Mesendoderm (in vitro differentiated cells): Measurements from ENCODE around the gene CACYBP.

ENCODE experiments used
- DNase-seq: peaks from one replicate; pipeline ENCODE4 v3.0.0; 2013
- H2AK5ac ChIP-seq: 2 replicates; pipeline ENCODE4 v1.6.1; 2013; ENCODE audit warnings: low read length, inconsistent platforms
- H2BK120ac ChIP-seq: 2 replicates; pipeline ENCODE4 v1.6.1; 2013; ENCODE audit warnings: low read depth, mild to moderate bottlenecking, low read length, moderate library complexity, mixed read lengths
- H2BK15ac ChIP-seq: replicated peaks from 2 replicates; pipeline ENCODE4 v1.6.1; 2013; ENCODE audit warnings: low read depth, mild to moderate bottlenecking, moderate library complexity
- H2BK5ac ChIP-seq: 2 replicates; pipeline ENCODE4 v1.6.1; 2013; ENCODE audit warnings: low read length, inconsistent platforms
- H3K18ac ChIP-seq: 2 replicates; pipeline ENCODE4 v1.6.1; 2013; ENCODE audit warnings: mild to moderate bottlenecking, low read length, mixed read lengths
- H3K23ac ChIP-seq: one replicate; pipeline ENCODE4 v1.6.1; 2013; ENCODE audit warnings: low read length
- H3K27ac ChIP-seq: 2 replicates; pipeline ENCODE4 v1.5.1; 2013; ENCODE audit warnings: low read depth, mild to moderate bottlenecking, inconsistent platforms, low read length, moderate library complexity
- H3K27me3 ChIP-seq: 2 replicates; pipeline ENCODE4 v1.6.1; 2013; ENCODE audit warnings: low read length, control low read depth, mild to moderate bottlenecking, inconsistent platforms; ENCODE audit not compliant: insufficient read depth, poor library complexity
- H3K36me3 ChIP-seq: 2 replicates; pipeline ENCODE4 v1.6.1; 2013; ENCODE audit warnings: low read length, inconsistent platforms; ENCODE audit not compliant: control insufficient read depth, insufficient read depth
- H3K4ac ChIP-seq: one replicate; pipeline ENCODE4 v1.6.1; 2013; ENCODE audit warnings: low read depth, mild to moderate bottlenecking, low read length, moderate library complexity
- H3K4me1 ChIP-seq: 2 replicates; pipeline ENCODE4 v1.6.1; 2013; ENCODE audit warnings: low read depth, low read length, inconsistent platforms; ENCODE audit not compliant: control insufficient read depth
- H3K4me2 ChIP-seq: 2 replicates; pipeline ENCODE4 v1.6.1; 2013; ENCODE audit warnings: low read length
- H3K4me3 ChIP-seq: 2 replicates; pipeline ENCODE4 v1.5.1; 2013; ENCODE audit warnings: mild to moderate bottlenecking, low read length
- H3K56ac ChIP-seq: one replicate; pipeline ENCODE4 v1.6.1; 2013; ENCODE audit warnings: low read length
- H3K79me1 ChIP-seq: 2 replicates; pipeline ENCODE4 v1.6.1; 2013; ENCODE audit warnings: low read length, inconsistent platforms
- H3K79me2 ChIP-seq: 2 replicates; pipeline ENCODE4 v1.6.1; 2013; ENCODE audit warnings: mild to moderate bottlenecking, low read length; ENCODE audit not compliant: control insufficient read depth, insufficient read depth
- H3K9ac ChIP-seq: 2 replicates; pipeline ENCODE4 v1.6.1; 2013; ENCODE audit warnings: low read length, inconsistent platforms
- H4K5ac ChIP-seq: one replicate; pipeline ENCODE4 v1.6.1; 2013; ENCODE audit warnings: low read length
- H4K8ac ChIP-seq: one replicate; pipeline ENCODE4 v1.6.1; 2013; ENCODE audit warnings: low read depth, mild to moderate bottlenecking, control low read depth, low read length, moderate library complexity
- WGBS: extraction: QIAGEN DNeasy Blood & Tissue Kit; methylation state at CpG from one replicate; pipeline ENCODE4 v1.1.7; 2013; ENCODE audit warnings: low lambda C conversion rate, missing lambda C conversion rate; ENCODE audit not compliant: insufficient coverage; ENCODE audit errors: extremely low coverage; 5-methylcytosine and 5-hydroxymethylcytosine counted together

Gene CACYBP

DNA sequence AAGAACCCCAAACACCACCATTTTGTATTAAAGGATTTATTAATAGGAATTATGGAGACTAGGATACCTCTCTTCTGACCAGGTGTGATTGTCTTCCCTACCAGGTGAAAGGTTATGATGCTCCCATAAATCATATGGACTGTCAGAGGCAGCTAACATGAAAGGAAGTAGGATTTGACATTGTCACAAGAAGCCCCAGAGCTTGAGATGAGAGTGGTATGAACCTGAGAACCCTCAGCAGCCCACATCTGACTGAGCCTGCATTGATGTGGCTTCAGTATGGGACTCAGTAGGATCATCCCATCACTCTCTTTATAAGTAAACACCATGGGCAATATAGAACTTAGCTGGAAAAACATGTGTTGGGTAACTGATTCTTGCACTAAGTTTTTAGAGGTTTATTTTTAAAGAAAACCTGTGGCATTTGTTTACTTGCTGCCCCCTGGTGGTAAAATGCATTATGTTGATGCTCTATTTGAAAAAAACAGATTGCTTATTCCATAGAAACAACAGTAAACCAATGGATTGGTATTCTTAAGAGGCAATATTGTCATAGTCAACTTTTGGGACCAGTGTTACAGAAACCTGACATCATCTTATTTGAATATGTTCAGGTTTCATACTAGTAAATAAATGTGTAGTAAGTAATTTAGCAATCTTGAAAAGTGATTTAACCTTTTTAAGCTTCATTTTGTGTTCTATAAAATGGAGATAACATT lies 16.6 kb upstream of the CACYBP start:
- H3K27me3 ChIP-seq: no peaks in the 10 kb centered on the region
- H3K9ac ChIP-seq: no peak overlapping the region
- no peak overlapping the region for H3K4me2 ChIP-seq
- DNase-seq: peak; percentile 53
- no peak overlapping the region for H3K56ac ChIP-seq
- no peak overlapping the region for H4K5ac ChIP-seq
- H3K27ac ChIP-seq: no peak overlapping the region
- no peaks in the 10 kb centered on the region for H3K79me1 ChIP-seq
- H3K4ac ChIP-seq: no peak overlapping the region
- H2BK120ac ChIP-seq: no peak overlapping the region
- H3K18ac ChIP-seq: no peak overlapping the region
- no peaks in the 10 kb centered on the region for H3K4me1 ChIP-seq
- H3K23ac ChIP-seq: no peak overlapping the region
- H4K8ac ChIP-seq: no peak overlapping the region
- no peak overlapping the region for H2BK15ac ChIP-seq
- H3K79me2 ChIP-seq: no peaks in the 10 kb centered on the region
- H2BK5ac ChIP-seq: no peak overlapping the region
- no peak overlapping the region for H3K4me3 ChIP-seq
- H2AK5ac ChIP-seq: no peak overlapping the region
- no peaks in the 10 kb centered on the region for H3K36me3 ChIP-seq

DNA sequence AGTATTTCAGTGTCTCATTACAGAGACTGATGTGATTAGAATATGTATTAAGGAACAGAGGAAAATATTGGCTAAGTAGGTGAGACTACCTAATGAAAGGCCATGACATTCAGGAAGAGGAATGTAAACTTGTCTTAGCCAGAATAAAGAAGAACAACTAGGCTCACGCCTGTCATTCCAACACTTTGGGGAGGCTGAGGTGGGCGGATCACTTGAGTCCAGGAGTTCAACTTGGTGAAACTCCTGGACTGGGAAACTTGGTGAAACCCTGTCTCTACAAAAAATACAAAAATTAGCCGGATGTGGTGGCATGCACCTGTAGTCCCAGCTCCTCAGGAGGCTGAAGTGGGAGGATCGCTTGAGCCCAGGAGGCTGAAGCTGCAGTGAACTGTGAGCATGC lies 14.8 kb upstream of the CACYBP start:
- no peak overlapping the region for H3K9ac ChIP-seq
- no peak overlapping the region for H2BK15ac ChIP-seq
- H3K79me2 ChIP-seq: no peaks in the 10 kb centered on the region
- no peak overlapping the region for H3K4me2 ChIP-seq
- no peak overlapping the region for H3K4me3 ChIP-seq
- H4K5ac ChIP-seq: no peak overlapping the region
- no peak overlapping the region for H2AK5ac ChIP-seq
- no CpG with 5 or more reads among the region's 4 CpGs for WGBS
- H2BK120ac ChIP-seq: no peak overlapping the region
- no peak overlapping the region for H4K8ac ChIP-seq
- H3K56ac ChIP-seq: no peak overlapping the region
- no peaks in the 10 kb centered on the region for H3K79me1 ChIP-seq
- no peak overlapping the region for H3K27ac ChIP-seq
- H2BK5ac ChIP-seq: no peak overlapping the region
- H3K23ac ChIP-seq: no peak overlapping the region
- no peaks in the 10 kb centered on the region for H3K36me3 ChIP-seq
- H3K18ac ChIP-seq: no peak overlapping the region
- DNase-seq: no peak
- no peak overlapping the region for H3K4ac ChIP-seq
- H3K4me1 ChIP-seq: no peaks in the 10 kb centered on the region
- H3K27me3 ChIP-seq: no peaks in the 10 kb centered on the region

DNA sequence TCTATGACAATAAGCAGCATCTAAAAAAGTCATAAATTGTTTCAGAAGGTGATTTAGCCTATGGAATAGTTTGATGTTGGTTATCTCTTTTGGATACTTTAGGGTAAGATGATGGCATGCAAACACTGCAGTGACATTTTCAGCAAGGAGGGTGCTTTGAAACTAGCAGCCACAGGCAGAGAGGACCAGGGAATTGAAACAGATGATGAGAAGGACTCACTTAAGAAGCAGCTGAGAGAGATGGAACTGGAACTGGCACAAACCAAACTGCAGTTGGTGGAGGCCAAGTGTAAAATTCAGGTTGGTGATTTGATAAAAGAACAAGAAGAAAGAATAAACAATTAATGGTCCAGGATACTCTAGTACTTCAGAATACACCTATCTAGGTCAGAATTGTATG lies 11.2 kb upstream of the CACYBP start:
- H3K27ac ChIP-seq: no peak overlapping the region
- no peaks in the 10 kb centered on the region for H3K79me2 ChIP-seq
- no peak overlapping the region for H2BK5ac ChIP-seq
- H2AK5ac ChIP-seq: no peak overlapping the region
- no peak overlapping the region for H2BK15ac ChIP-seq
- no peaks in the 10 kb centered on the region for H3K36me3 ChIP-seq
- H3K56ac ChIP-seq: no peak overlapping the region
- no peak overlapping the region for H3K18ac ChIP-seq
- no peak overlapping the region for H3K4me2 ChIP-seq
- H4K8ac ChIP-seq: no peak overlapping the region
- no peak overlapping the region for H3K4me3 ChIP-seq
- no peak overlapping the region for H4K5ac ChIP-seq
- no peaks in the 10 kb centered on the region for H3K27me3 ChIP-seq
- no peak overlapping the region for H3K23ac ChIP-seq
- H2BK120ac ChIP-seq: no peak overlapping the region
- no peaks in the 10 kb centered on the region for H3K79me1 ChIP-seq
- H3K4me1 ChIP-seq: no peaks in the 10 kb centered on the region
- no peak overlapping the region for H3K9ac ChIP-seq
- H3K4ac ChIP-seq: no peak overlapping the region
- no peak for DNase-seq

DNA sequence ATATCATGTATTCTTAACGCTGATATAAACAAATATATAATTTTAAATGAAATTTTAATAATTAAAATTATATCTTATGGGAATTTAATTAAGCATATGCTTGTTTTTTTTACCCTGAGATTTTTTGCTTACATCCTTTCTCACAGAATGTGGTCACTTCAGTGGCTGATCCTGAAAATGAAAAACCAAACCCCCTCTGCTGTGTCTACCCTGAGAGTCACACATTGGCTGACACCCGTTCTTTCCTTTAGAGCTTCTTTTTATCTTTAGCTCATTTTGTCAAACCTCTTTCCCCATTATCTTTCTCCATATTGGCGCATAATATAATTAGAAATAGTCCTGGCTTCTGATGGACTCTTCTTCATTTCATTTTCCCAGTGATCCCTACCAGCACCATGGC lies 10.8 kb upstream of the CACYBP start:
- H3K79me2 ChIP-seq: no peaks in the 10 kb centered on the region
- H3K56ac ChIP-seq: no peak overlapping the region
- H3K4me3 ChIP-seq: no peak overlapping the region
- H2AK5ac ChIP-seq: no peak overlapping the region
- H4K5ac ChIP-seq: no peak overlapping the region
- no peak for DNase-seq
- no peak overlapping the region for H3K4ac ChIP-seq
- H4K8ac ChIP-seq: no peak overlapping the region
- H3K27me3 ChIP-seq: no peaks in the 10 kb centered on the region
- H3K4me1 ChIP-seq: no peaks in the 10 kb centered on the region
- WGBS: no CpG with 5 or more reads among the region's 3 CpGs
- H3K4me2 ChIP-seq: no peak overlapping the region
- H2BK15ac ChIP-seq: no peak overlapping the region
- H2BK120ac ChIP-seq: no peak overlapping the region
- no peaks in the 10 kb centered on the region for H3K36me3 ChIP-seq
- no peaks in the 10 kb centered on the region for H3K79me1 ChIP-seq
- H3K23ac ChIP-seq: no peak overlapping the region
- no peak overlapping the region for H2BK5ac ChIP-seq
- H3K27ac ChIP-seq: no peak overlapping the region
- no peak overlapping the region for H3K9ac ChIP-seq
- no peak overlapping the region for H3K18ac ChIP-seq

- Histone ChIP-seq H3K27me3 (no peaks in the 10 kb centered on the region), H3K18ac (no peak overlapping the region), H4K5ac (no peak overlapping the region), H3K4ac (no peak overlapping the region), H3K9ac (no peak overlapping the region), H4K8ac (no peak overlapping the region), H3K4me1 (no peaks in the 10 kb centered on the region), H3K4me3 (no peak overlapping the region), H3K79me2 (no peaks in the 10 kb centered on the region), H3K56ac (no peak overlapping the region), H3K36me3 (no peaks in the 10 kb centered on the region), H2BK5ac (no peak overlapping the region), H2BK120ac (no peak overlapping the region), H3K4me2 (no peak overlapping the region), H2BK15ac (no peak overlapping the region), H3K23ac (no peak overlapping the region), H2AK5ac (no peak overlapping the region), H3K79me1 (no peaks in the 10 kb centered on the region), H3K27ac (no peak overlapping the region)
- no CpG with 5 or more reads among the region's 5 CpGs for whole genome bisulfite sequencing
- DNase-seq: no peak
Measured at GRCh38 chr1:174989536-174990220, 10.1 kb upstream of the CACYBP start.
